Kasumi-1 (cell line): Measurements from ENCODE around the gene RGL2.
"Not testable (repeated sequence)": the region's sequence is repeated elsewhere in the genome, so short reads cannot be mapped to it uniquely, and the experiment has no call there.

Experiments used
- DNase-seq, 2 experiments: peaks; one replicate each; lab custom pipeline; 2025; lab: John Stamatoyannopoulos, UW

RGL2 gene

GRCh38 chr6:33273924-33274902 is 24.5 kb downstream of the RGL2 start:
- no peak for DNase-seq

- no peak for DNase-seq
These were observed 25.4 kb downstream of the RGL2 start for GRCh38 chr6:33273129-33273923.

DNA sequence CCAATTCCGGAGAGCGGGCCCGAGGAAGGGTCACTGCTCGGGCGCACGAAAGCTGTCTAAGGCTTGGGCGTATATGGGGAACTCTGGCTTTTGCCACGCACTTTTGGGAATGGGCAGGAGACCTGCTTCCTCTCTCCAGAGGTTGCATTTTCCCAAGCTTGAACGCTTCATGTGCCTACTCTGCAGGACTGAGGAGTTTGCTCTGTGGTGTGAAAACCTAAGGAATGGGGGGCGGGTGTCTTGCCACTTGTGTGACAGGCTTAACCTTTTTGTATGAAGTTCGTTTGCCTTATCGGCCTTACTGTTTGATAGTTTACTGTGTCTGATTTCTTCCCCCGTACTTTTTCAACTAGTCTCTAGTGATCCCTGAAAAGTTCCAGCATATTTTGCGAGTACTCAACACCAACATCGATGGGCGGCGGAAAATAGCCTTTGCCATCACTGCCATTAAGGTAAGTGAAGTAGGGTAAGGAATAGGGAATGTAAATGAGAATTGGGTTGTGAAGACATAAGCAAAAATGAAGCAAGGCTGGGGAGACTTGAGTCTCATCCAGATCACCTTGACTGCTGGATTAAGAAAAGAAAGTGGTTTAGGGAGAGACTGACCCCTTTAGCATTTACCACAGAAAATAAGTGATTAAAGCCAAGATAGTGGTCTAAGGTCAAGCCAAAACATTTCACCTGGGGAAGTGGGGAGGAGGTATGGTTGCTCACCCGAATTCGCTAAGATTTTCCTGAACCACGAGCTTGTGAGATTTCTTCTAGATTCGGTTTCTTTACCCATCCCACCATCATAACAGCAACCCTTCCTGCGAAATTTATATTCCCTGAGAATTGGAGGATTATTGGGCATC is 26.2 kb downstream of the RGL2 start:
- DNase-seq, result no peak

DNA sequence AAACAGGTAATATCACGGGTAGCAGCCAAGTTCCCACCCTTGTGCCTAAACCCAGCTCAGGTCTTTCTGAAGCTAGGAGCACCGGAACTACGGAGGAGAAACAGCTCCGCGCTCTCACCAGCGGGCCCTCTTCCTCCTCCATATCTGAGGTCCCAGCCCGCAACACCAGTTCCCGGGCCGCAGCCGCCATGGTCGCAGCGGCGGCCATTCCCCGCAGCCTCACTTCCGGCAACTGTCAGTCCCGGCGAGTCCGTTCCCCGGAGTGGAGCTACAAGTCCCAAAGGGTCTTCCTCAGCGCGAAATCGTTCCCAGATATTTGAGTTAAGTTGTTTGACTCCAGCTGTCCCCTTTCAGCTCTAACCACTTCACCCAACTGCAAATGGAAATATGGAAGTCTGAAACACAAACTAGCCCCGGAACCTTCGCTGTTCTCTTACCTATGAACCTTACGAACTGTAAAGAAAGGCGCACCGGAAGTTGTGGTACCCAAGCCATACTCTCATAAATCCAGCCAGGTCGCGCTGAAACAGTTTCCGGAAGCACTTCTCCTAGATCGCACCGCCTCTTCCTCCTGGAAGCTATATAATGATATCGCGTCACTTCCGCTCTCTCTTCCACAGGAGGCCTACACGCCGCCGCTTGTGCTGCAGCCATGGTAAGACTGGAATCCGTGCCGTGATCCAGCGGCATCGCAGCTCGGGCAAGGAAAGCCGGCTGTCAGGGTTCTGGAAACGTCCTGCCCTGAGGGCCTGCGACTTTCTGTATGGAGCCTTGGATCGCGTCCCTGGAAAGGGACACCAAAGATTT is 27.1 kb downstream of the RGL2 start, which contains the start of the genes RPS18 and VPS52:
TSS of gene RPS18 (plus strand) at position 608 of the 807 bp plus-strand sequence. CDS start at position 653, 45 bp downstream.
TSS of gene VPS52 (minus strand) at position 409 of the 807 bp plus-strand sequence. CDS start at position 208, 201 bp downstream.
- peak; percentile 98 to 100 for DNase-seq

DNA sequence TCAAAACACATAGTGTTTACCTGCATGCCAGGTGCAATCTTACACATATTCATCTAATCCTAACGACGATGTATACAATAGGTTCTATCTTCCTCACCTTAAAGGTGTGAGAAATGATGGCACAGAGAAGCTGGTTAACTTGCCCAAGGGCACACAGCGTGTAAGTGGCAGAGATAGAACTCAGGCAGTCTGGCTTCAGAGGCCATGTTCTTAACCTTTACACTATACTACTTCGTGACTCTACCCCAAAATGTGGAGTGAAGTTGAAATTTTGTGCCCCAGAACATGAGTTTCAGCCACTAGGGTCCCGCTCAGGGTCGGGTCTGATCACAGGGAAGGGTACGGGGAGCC is 27.6 kb downstream of the RGL2 start:
- peak; percentile 25 to 55 for DNase-seq

DNA sequence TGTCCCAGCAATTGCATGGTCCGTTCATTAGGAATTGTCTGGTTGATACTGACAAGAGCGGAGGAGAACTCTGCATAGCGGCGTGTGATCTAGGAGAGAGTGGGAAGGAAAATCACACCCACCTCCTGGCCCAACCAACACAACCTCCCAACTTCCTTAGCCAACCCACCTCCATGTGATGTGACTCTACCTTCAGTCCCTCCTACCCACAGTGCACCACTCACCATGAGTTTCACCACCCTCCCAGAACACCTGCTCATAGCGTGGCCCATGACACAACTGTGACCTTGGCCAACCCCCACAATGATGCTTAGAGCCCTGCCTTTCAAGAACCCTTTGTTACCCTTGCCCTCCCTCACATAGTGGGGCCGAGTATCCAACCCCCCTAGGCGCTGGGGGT is 34.7 kb downstream of the RGL2 start:
- no peak for DNase-seq

DNA sequence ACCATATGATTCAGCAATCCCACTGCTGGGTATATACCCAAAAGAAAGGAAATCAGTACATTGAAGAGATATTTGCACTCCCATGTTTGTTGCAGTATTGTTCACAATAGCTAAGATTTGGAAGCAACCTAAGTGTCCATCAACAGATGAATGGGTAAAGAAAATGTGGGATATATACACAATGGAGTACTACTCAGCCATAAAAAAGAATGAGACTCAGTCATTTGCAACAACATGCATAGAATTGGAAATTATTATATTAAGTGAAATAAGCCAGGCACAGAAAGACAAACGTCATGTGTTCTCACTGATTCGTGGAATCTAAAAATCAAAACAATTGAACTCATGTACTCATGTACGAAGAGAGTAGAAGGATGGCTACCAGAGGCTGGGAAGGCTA is 36.3 kb downstream of the RGL2 start:
- not testable (repeated sequence) for DNase-seq

DNA sequence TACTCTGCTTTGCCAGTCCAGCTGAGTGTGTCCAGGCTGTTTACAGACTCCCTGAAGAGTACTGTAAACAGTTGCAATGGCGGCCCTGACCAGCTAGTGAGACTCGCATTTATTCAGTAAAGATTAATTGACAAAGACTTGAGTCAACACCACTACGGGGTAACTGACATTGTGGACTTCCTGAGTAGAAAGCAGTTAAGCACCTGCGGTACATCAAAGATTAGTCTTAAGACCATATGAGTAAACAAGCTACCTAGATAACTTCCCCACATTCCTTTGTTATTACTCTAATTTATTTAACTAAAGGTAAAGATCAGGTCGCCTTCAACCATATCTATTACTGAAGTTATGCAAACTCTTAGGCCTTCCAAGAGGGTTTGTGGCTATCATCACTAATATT is 39.7 kb downstream of the RGL2 start:
- DNase-seq, result no peak

- no peak for DNase-seq
These were observed 44.2 kb downstream of the RGL2 start for GRCh38 chr6:33254591-33254990.

GRCh38 chr6:33252759-33253158 is 46.0 kb downstream of the RGL2 start:
- DNase-seq, result no peak

GRCh38 chr6:33251395-33252012 is 47.2 kb downstream of the RGL2 start:
- DNase-seq, result no peak

DNA sequence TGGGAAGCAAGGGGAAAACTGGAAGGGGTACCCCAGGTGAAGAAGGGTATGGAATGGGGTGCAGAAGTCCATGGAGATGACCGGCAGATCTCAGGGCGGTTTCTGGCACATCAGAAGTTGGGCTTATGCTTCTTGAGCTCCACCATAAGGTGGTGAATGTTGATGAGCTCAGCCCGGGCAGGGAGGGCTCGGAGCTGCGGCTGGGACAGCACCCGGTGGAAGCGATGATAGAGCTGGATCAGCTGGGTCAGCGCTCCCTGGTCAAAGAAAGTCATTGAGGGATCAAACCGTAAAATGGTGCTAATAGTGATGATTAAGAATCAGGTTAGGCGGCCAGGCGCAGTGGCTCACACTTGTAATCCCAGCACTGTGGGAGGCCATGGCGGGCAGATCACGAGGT is 48.0 kb downstream of the RGL2 start:
- DNase-seq, result no peak

- DNase-seq, result no peak
These were observed 48.8 kb downstream of the RGL2 start for GRCh38 chr6:33249732-33250630.

- peak; percentile 99 for DNase-seq
These were observed 49.6 kb downstream of the RGL2 start for GRCh38 chr6:33248932-33249731.

DNA sequence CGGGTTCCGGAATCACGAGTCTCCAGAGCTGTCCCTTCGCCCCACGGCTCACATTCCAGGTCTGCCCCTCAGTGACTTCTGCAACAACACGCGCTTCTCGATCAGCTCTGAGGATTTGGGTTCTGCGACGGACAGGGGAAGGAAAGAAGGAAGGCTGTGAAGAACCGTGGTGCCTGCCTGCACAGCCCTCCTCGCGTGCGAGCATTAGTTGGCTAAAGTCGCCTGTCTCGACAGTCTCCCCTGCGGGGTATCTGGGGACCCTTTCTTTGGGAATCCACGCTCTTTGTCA is 50.2 kb downstream of the RGL2 start:
- DNase-seq, result peak in 1 of 2 experiments; percentile 59

DNA sequence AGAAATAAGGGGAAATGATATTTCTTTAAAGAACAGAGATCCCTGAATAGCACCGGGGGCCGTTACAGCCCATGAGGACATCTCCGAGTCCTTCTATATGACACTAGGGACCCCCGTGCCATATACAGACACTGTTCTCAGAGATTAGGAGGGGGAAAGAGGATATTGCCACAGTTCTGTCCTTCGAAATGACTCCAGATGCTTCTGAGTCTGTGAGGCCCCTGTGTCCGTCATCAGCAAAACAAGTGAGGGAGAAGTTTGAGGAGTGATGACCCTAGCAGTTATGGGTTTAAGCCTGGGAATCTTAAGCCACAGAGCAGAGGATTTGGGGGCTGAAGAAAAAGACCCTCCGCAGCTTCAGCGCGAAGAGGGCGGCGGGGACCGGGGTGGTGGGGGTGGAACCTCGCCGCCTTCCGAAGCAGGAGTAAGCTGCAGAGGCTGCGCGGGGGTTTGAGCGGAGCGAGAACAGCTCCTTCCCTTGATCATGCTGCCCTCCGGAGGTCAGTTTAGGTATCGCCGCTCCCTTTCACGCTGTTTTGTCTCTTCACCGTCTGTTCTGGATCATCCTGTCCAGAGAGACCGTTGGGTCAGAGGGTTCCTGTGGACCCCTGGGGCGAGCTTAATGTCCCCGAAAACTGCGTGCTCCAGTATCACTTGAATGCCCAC is 50.6 kb downstream of the RGL2 start:
- peak; percentile 90 for DNase-seq

DNA sequence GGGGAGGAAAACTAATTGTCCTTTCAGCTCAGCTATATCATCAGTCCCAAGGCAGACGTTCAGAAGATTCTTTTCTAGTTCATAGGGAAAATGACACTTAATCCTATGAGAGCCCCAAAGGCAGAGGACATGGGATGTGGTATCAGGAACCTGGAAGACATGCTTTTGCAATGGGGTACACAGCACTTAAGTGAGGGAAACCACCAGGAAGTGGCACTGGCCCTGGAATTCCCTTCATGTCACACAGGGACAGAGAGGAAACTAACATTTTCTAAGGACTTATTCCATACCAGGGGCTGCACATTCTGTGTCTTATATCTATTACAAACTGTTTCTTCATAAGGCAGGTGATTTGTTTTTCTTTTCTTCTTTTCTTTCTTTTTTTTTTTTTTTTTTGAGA is 55.3 kb downstream of the RGL2 start:
- DNase-seq, result no peak

- DNase-seq, result no peak
These were observed 56.8 kb downstream of the RGL2 start for GRCh38 chr6:33241968-33242367.
